D341Med (cell line): ENCODE results near the gene SHOC1.
"Not testable (repeated sequence)": the region's sequence is repeated elsewhere in the genome, so short reads cannot be mapped to it uniquely, and the experiment has no call there.

Experiments used
- DNase-seq: peaks from one replicate; pipeline ENCODE4 v3.0.0; 2012; ENCODE audit warnings: low spot score

Gene SHOC1

DNA sequence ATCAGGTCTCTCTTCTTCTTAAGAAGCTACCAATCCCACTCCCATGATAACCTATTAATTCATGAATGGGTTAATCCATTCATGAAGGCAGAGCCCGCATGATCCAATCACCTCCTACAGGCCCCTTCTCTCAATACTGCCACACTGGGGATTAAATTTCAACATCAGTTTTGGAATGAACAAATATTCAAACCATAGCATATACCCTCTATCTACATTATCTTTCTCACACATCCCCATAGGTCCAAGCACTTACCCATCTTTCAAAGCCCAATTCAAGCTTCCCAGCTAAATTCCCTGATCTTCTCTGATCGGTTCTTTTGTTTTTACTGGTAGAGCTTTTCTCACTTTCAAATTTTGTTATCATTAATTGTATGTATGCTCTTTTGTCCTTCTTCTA lies 10.5 kb upstream of the SHOC1 start:
- no peak for DNase-seq

DNA sequence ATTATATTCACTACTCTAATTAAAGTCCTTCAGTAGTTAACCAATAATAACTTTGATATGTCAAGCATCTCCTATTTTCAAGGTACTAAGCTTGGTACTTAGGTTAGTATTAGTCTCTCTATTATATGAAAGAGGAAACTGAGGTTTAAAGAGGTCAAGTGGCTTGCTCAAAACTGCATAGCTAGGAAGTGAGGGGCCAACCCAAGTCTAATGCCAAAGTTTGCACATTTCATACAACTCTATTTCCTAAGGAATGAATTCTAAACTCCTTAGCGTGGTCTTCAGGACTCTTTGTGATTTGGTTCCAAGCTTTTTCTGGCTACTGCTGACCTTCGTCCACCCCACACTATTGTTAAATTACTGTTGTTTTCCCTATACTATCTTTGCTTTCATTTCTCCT lies 9.9 kb upstream of the SHOC1 start:
- DNase-seq = no peak

DNA sequence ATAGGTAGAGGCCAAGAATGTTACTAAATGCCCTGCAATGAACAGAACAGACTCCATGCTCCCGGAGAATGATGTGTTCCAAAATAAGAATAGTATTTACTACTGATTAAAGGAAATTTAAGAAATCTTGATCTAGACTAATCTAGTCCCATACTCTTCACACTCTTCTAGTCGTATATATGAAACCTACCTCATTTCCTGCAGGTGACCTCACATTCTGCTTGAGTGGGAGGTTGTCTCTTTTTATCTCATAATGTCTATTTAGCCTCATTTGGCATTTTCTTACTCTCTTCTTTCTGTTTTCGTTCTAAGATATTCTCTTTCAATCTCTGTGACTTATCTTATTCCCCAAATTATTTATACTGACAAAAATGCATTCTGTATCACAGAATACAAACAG lies 9.2 kb upstream of the SHOC1 start:
- no peak for DNase-seq

DNA sequence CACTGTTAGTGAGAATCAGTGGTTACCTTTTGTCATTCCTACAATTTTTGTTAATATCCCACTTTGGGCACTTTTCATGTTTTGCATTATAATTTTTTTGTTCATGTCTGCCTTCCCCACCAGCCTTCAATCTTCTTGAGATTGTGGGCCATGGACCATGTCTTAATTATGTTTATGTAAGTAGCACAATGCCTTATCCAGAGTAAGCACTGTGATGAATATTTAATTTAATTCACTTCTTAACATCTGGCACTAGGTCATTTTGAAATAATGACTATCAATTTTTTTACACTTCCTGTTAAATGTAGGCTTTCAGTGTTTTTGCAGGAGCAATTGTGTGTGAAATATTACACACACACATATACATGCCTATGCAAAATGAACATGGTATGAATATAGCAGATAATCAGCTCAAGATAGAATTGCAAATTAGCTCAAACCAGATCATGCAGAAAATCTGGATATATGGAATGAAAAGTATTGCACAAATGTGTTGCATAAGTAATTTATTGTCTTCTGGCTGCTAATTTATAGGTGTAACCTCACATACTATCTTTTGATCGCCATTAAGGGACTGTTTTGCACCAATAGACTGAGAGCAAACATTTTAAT lies 5.3 kb upstream of the SHOC1 start:
- no peak for DNase-seq

DNA sequence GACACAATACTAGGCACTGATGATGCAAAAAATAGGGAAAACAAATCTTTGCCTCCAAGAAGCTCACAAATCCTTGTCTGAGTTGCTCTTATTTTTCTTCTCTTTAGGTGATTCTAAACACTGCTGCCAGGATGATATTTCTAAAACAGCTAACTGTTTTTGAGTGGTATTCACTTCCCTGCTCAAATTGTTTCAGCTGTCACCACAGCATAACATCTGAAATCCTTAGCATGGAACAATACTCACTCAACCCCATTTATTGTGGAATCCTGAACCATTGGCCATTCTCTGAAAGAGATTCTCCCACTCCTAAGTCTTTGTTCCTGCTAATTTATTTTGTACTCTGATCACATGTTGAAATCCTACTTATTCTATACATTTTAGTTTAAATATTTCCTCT lies 4.8 kb upstream of the SHOC1 start:
- DNase-seq = no peak

DNA sequence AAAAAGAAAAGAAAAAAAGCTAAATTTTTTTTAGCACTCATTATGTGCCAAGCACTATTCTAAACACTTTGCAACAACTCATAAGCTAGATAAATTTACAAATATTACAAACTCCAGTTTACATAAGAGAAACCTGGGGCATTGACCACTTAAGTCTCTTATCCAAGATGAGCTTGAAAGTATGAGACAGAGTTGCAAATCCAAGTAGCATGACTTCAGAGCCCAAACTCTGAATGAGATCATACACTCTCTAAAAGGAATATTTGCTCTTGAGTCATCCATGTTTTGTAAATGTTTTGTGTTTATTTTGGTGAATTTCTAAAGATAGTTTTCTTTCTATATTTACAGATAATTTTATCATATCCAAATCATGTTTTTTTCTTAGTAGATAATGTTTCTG lies 4.0 kb upstream of the SHOC1 start:
- no peak for DNase-seq

DNA sequence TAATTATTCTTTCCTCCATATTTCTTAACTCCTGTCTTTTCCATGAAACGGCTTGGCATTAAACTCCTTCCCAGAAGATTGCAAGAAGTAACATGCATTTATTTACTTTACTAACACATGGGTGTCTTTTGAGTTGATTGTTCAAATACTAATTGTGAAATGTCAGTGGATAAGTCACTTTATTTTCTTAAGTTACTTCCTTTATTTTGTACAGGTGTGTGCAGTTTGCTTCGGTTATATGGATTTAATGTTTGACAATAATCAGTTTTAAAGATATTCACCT lies 761 bp upstream of the SHOC1 start:
- no peak for DNase-seq

DNA sequence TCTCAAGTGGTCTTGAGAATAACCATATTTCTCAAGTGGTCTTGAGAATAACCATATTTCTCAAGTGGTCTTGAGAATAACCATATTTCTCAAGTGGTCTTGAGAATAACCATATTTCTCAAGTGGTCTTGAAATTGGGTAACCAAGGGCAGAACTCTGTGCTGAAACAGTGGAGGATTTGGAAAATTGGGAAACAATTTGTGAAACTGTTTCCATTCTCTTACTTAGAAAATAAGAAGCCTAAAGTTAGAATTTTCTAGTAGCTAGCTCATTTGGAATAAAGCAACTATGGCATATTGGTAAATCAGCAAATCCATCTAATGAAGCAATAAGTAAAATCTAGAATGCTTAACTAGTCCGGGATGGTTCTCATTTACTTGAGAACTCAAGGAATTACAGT lies 2.9 kb downstream of the SHOC1 start:
- not testable (repeated sequence) for DNase-seq

DNA sequence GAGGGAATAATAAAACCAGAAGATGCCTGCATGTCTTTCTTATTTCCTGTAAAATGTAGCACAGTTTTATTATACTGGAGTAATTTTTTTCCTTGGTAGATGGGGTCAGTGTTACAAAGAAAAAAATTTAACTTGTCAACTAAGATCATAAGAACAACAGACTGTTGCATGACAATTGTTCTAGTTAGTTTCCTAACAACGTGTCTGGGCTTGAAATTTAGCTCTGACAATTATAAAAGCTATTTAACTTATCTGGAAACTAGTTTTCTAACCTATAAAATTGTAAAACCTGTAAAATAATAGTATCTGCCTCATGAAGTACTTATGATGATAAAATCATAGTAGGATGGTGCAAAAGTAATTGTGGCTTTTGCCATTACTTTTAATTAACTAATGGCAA lies 4.9 kb downstream of the SHOC1 start:
- DNase-seq = no peak

DNA sequence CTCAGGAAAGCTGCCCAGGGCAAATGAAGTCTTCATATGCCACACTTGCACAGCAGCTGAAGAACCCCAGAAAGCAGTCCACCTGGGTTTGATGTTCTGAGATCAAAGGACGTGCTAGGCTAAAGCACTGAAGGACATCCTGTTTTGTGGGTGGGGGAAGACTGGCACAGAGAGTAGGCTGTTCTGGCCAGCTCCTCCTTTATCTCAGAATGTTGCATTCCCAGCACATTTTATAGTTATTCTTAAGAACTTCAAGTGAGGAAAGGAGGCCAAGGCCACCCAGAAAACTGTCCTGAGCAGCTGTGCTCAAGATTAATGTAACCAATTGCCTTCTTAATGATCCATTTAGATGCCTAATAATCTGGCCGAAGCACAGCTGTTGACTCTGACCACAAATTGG lies 10.9 kb downstream of the SHOC1 start:
- no peak for DNase-seq

DNA sequence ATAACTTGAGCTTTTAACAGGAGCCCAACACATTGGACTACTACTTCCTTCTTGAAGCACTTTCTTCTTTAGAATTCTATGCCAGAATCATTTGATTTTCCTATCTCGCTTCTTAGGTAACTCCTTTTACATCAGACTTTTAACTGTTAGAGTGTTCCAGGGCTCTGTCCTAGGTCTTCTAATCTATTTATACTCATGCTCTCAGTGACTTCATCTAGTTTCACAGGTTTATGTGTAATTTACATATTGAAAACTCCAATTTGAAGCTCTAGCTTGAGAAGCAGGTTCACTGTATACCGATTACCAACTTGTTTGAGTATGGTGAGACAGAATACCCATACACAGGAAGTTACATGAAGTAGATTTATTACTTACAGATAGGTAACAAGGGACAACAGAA lies 11.3 kb downstream of the SHOC1 start:
- no peak for DNase-seq

DNA sequence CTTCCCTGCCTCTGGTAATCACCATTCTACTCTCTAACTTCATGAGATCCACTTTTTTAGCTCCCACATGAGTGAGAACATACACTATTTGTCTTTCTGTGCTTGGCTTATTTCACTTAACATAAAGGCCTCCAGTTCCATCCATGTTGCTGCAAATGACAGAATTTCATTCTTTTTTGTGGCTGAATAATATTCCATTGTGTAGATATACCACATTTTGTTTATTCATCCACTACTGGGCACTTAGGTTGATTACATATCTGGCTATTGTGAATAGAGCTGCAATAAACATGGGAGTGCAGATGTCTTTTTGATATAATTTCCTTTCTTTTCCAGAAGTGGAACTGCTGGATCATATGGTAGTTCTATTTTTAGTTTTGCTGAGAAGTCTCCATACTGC lies 28.7 kb downstream of the SHOC1 start:
- no peak for DNase-seq

DNA sequence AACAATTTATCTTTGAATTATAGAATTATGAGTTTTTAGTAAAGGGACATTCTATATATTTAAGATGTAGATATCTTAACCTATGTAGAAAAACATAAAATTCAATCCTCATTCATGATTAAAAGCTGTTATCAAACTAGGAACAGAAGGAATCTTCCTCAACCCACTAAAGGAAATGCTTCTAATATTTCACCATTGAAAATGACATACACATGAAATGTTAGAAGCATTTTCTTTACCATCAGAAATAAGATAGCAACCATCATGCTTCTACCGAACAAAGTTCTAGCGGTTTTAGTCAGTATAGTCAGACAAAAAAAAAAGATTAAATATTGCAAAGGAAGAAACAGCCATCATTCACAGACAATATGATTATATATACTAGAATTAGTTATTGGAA lies 32.2 kb downstream of the SHOC1 start:
- no peak for DNase-seq

DNA sequence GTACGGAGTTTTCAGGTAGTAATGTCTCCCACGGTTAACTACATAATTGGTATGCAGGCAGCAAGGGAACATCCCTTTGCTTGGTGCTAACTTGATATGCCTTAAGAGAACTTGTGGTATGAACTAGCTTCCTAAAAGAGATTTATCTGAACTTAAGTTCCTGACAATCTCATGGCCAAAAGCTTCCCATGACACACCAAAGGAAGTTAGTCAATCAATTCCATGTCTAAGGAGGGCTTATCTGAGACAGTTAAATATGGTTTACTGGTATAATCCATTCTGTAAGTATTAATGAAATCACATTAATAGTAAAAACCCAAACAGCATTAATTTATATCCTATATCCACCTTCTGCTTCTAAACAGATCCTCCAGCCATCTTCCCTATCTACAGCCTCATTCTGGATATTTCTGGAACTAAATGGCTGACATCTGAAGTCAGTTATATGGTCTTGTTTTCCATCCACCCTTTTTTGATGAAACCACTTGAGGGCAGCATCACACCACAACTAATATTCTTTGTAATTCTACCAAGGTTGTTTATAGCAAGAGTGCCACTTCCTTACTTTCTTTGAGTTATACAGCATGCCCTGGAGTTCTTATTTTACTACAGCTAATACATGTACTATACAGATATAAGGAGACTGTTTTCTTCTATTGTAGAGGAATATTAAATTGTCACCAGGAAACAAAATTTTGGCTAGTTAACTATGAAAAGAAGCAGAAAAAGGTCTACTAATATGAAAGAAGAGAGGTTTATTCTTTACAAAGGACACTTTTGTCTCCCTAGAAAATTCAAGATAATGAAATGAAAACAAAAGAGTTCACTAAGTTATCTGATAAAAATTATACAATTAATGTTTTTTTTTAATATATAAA lies 34.7 kb downstream of the SHOC1 start:
- DNase-seq = peak; percentile 45

DNA sequence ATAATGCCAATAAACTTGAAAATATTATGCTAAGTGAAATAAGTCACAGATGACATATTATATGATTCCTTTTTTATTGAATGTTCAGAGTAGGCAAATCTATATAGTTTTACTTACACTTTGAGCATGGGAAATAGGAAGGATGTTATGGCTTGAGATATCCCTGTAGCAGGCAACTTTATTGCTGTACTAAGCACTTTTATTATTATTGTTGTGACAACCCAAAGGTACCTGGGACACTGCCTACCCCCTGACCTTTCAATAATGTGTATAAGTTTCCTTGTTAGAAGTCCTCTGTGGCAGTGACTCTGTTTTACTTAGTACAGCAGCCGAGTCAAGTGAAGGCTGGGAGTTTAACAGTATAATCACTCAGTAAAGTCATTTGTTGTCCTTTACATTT lies 39.9 kb downstream of the SHOC1 start:
- no peak for DNase-seq

DNA sequence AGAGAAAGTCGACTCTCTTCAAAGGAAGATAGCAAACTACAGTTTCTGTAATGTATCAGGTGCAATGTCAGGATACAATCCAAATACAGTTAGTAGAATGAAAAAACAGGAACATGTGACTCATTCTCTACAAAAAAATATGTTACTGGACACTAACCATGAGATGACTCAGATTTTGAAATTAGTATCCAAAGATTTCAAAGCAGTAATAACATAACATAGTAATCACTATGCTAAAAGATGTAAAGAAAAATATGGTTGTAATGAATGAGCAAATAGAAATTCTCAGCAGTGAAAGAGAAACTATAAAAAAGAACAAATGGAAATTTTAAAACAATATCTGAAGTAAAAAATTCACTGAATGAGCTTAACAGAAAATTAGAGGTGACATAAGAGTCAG lies 42.3 kb downstream of the SHOC1 start:
- no peak for DNase-seq
